HepG2 (cell line): ENCODE data around the gene HELZ. TPM values are rescaled to one million over a fixed set of nuclear protein-coding genes. Genes with fewer than 3 reads are reported as not detected.
"Not testable (repeated sequence)": the region's sequence is repeated elsewhere in the genome, so short reads cannot be mapped to it uniquely, and the experiment has no call there.

Experiments used
- ATAC-seq: fragments of 200-7000 bp; cut with Tn5 transposase; 3 replicates; pipeline ENCODE4 v1.9.1; 2020; ENCODE audit warnings: mild to moderate bottlenecking, moderate library complexity
- BruUV-seq: library from RNA; stranded (reverse); fragments of 400-500 nt; replicated peaks from 2 replicates; lab custom pipeline; 2021; lab: Mats Ljungman, UMichigan
- CTCF ChIA-PET: fragments of 300-600 bp; formaldehyde crosslinking; extraction: SDS; loops from one replicate; lab custom pipeline; 2021; ENCODE audit warnings: low total read pairs, inconsistent platforms, low intra/inter-chr PET ratio; lab: Yijun Ruan, JAX
- POLR2A ChIA-PET: fragments of 350-600 bp; sonication (Branson Sonifier 250); formaldehyde crosslinking; loops from one replicate; lab custom pipeline; 2020; ENCODE audit warnings: antibody characterized with exemption, inconsistent platforms; lab: Yijun Ruan, JAX
- DNase-seq: peaks from one replicate; pipeline ENCODE4 v3.0.0-alpha.2; 2015; ENCODE audit warnings: low spot score
- FAIRE-seq: peaks from 3 replicates; lab custom pipeline; 2011; peaks lifted over from hg19 to GRCh38; lab: Jason Lieb, UNC
- H2AFZ ChIP-seq: one replicate; pipeline ENCODE4 v1.6.1; 2011; ENCODE audit warnings: low read length, inconsistent platforms
- H3K27ac ChIP-seq: fragments of 300-600 bp; 3 replicates; pipeline ENCODE4 v1.8.0; 2011; ENCODE audit warnings: mixed run types, mild to moderate bottlenecking, mixed read lengths, low read length, inconsistent platforms; ENCODE audit not compliant: insufficient read depth; ENCODE audit errors: extremely low read length
- H3K27me3 ChIP-seq, 2 experiments: fragments of 200-600 bp in 1 of 2; 2 replicates in 1 of 2; 3 replicates in 1 of 2; pipeline versions ENCODE4 v1.6.0 to v1.8.0; 2011; ENCODE audit warnings: low read length in 2 of 2, mild to moderate bottlenecking in 2 of 2, moderate library complexity in 2 of 2, inconsistent platforms in 1 of 2; ENCODE audit not compliant: insufficient read depth in 2 of 2, control insufficient read depth in 1 of 2
- H3K36me3 ChIP-seq, 2 experiments: fragments of 200-600 bp in 1 of 2; replicated peaks in 1 of 2; 2 replicates in 1 of 2; 3 replicates in 1 of 2; pipeline versions ENCODE4 v1.5.1 to v1.8.0; 2011; ENCODE audit warnings: low read length in 2 of 2, inconsistent platforms in 1 of 2; ENCODE audit not compliant: insufficient read depth in 2 of 2, control insufficient read depth in 1 of 2
- H3K4me1 ChIP-seq: 2 replicates; pipeline ENCODE4 v1.5.1; 2012; ENCODE audit warnings: low read length, inconsistent platforms; ENCODE audit not compliant: insufficient read depth
- H3K4me2 ChIP-seq: 2 replicates; pipeline ENCODE4 v1.6.0; 2011; ENCODE audit warnings: low read depth, low read length, inconsistent platforms
- H3K4me3 ChIP-seq, 3 experiments: fragments of 200-600 bp in 1 of 3; sonication (generic), shearing (Covaris generic) in 1 of 3; replicated peaks in 1 of 3; 2 replicates each; pipeline ENCODE4 v1.5.1; 2011 to 2016; ENCODE audit warnings: low read length in 3 of 3, inconsistent platforms in 2 of 3, low read depth in 2 of 3, mild to moderate bottlenecking in 2 of 3, control low read depth in 1 of 3, mixed read lengths in 1 of 3; ENCODE audit not compliant: insufficient read depth in 1 of 3
- H3K79me2 ChIP-seq: one replicate; pipeline ENCODE4 v1.6.1; 2011; ENCODE audit warnings: low read length, inconsistent platforms; ENCODE audit not compliant: insufficient read depth
- H3K9ac ChIP-seq: 2 replicates; pipeline ENCODE4 v1.6.0; 2011; ENCODE audit warnings: mild to moderate bottlenecking, low read depth, low read length, inconsistent platforms; ENCODE audit not compliant: insufficient read depth
- H3K9me3 ChIP-seq: 2 replicates; pipeline ENCODE4 v1.5.1; 2012; ENCODE audit warnings: mild to moderate bottlenecking, low read length
- H4K20me1 ChIP-seq: 2 replicates; pipeline ENCODE4 v1.6.0; 2011; ENCODE audit warnings: inconsistent platforms, mild to moderate bottlenecking, low read length, moderate library complexity; ENCODE audit not compliant: insufficient read depth
- FOXA3 ChIP-seq: IDR thresholded peaks from 2 replicates; pipeline ENCODE4 v1.6.1; 2016; ENCODE audit warnings: missing genetic modification reagents, missing compliant biosample characterization
- GABPB1 ChIP-seq: IDR thresholded peaks from 2 replicates; pipeline ENCODE4 v1.6.1; 2016; ENCODE audit warnings: mild to moderate bottlenecking, missing genetic modification reagents, moderate library complexity, missing compliant biosample characterization
- HIVEP1 ChIP-seq: sonication (generic); formaldehyde crosslinking; IDR thresholded peaks from 2 replicates; pipeline ENCODE4 v1.4.0; 2020; ENCODE audit warnings: mild to moderate bottlenecking, missing genetic modification reagents
- MBNL3 ChIP-seq: fragments of 250-450 bp; sonication (Bioruptor Pico); conservative IDR thresholded peaks from 2 replicates; pipeline ENCODE4 v1.8.0; 2022; ENCODE audit warnings: mild to moderate bottlenecking, inconsistent platforms
- NR3C1 ChIP-seq: sonication (generic); formaldehyde crosslinking; IDR thresholded peaks from 2 replicates; pipeline ENCODE4 v1.4.0; 2020; ENCODE audit warnings: missing genetic modification reagents
- POGZ ChIP-seq: sonication (generic); formaldehyde crosslinking; IDR thresholded peaks from 2 replicates; pipeline ENCODE4 v1.4.0; 2020; ENCODE audit warnings: mild to moderate bottlenecking, missing genetic modification reagents
- RXRB ChIP-seq: IDR thresholded peaks from 2 replicates; pipeline ENCODE4 v1.6.1; 2016; ENCODE audit warnings: borderline replicate concordance, missing genetic modification reagents, missing compliant biosample characterization
- SNAPC2 ChIP-seq: sonication (generic); formaldehyde crosslinking; IDR thresholded peaks from 2 replicates; pipeline ENCODE4 v1.8.1; 2022; ENCODE audit warnings: mild to moderate bottlenecking, missing genetic modification reagents
- SP1 ChIP-seq, 2 experiments: fragments of 450-650 bp in 1 of 2; sonication (generic) in 1 of 2; formaldehyde crosslinking in 1 of 2; IDR thresholded peaks; 2 replicates each; pipeline versions ENCODE4 v1.4.0 to v1.6.1; 2016 to 2020; ENCODE audit warnings: missing genetic modification reagents in 1 of 2
- TCF12 ChIP-seq, 2 experiments: fragments of 450-650 bp in 1 of 2; sonication (generic) in 1 of 2; formaldehyde crosslinking in 1 of 2; IDR thresholded peaks; 2 replicates each; pipeline versions ENCODE4 v1.6.1 to v1.8.0; 2017 to 2022; ENCODE audit warnings: antibody characterized with exemption in 1 of 2, mild to moderate bottlenecking in 1 of 2, missing genetic modification reagents in 1 of 2, moderate library complexity in 1 of 2
- ZNF562 ChIP-seq: sonication (generic); formaldehyde crosslinking; IDR thresholded peaks from 2 replicates; pipeline ENCODE4 v1.8.0; 2022; ENCODE audit warnings: missing genetic modification reagents, borderline replicate concordance
- ZNF569 ChIP-seq: sonication (generic); formaldehyde crosslinking; IDR thresholded peaks from 2 replicates; pipeline ENCODE4 v1.5.0; 2020; ENCODE audit warnings: mild to moderate bottlenecking, missing genetic modification reagents, moderate library complexity, borderline replicate concordance
- ZNF598 ChIP-seq: sonication (generic); formaldehyde crosslinking; IDR thresholded peaks from 2 replicates; pipeline ENCODE4 v1.5.1; 2020; ENCODE audit warnings: mild to moderate bottlenecking, missing genetic modification reagents, borderline replicate concordance
- ZNF703 ChIP-seq: sonication (generic); formaldehyde crosslinking; IDR thresholded peaks from 2 replicates; pipeline ENCODE4 v1.5.1; 2020; ENCODE audit warnings: missing genetic modification reagents, mild to moderate bottlenecking, moderate library complexity, borderline replicate concordance
- ZNF800 ChIP-seq: sonication (generic); formaldehyde crosslinking; IDR thresholded peaks from 2 replicates; pipeline ENCODE4 v1.4.0; 2020; ENCODE audit warnings: missing genetic modification reagents
- ZSCAN20 ChIP-seq: sonication (generic); formaldehyde crosslinking; IDR thresholded peaks from 2 replicates; pipeline ENCODE4 v1.4.0; 2020; ENCODE audit warnings: missing genetic modification reagents, mild to moderate bottlenecking, borderline replicate concordance
- ZSCAN25 ChIP-seq: sonication (generic); formaldehyde crosslinking; IDR thresholded peaks from 2 replicates; pipeline ENCODE4 v1.8.0; 2022; ENCODE audit warnings: mild to moderate bottlenecking, missing genetic modification reagents
- WGBS: methylation state at CpG from one replicate; pipeline ENCODE4 v1.1.6; 2017; ENCODE audit warnings: low lambda C conversion rate; 5-methylcytosine and 5-hydroxymethylcytosine counted together
- in situ Hi-C: cut with HindIII; loops from 2 replicates; pipeline ENCODE4 v1.10.0; 2017; ENCODE audit warnings: low pct_unique_long_range_greater_than_20kb; ENCODE audit not compliant: extremely low pct_ligation_motif_present
- intact Hi-C: fragments of 100-400 bp; cut with micrococcal nuclease; formaldehyde crosslinking; loops from one replicate; pipeline ENCODE4 v1.10.0; 2022; ENCODE audit not compliant: unreplicated experiment
- polyA plus RNA-seq, 8 experiments: library from polyadenylated mRNA; depleted of rRNA in 3 of 8; stranded (reverse) in 7 of 8; unstranded in 1 of 8; fragments of >200 nt; fragmentation: Illumina TruSeq in 4 of 8; extraction: Trizol in 4 of 8; gene quantifications; 2 replicates each; pipeline versions ENCODE4 v1.2.1 to v1.2.3, GENCODE V29; 2011 to 2016; ENCODE audit warnings: low read depth in 4 of 8, missing spikeins in 1 of 8, mixed read lengths in 1 of 8; ENCODE audit not compliant: insufficient read depth in 1 of 8
- total RNA-seq, 5 experiments: library from RNA; depleted of rRNA; stranded (reverse); fragments of >200 nt; fragmentation: Illumina TruSeq; extraction: Trizol; gene quantifications; 2 replicates each; pipeline ENCODE4 v1.2.3, GENCODE V29; 2016; ENCODE audit warnings: low read depth in 1 of 5
- TF ChIP-seq, protein P1 (sequence below): sonication (generic); formaldehyde crosslinking; IDR thresholded peaks from 2 replicates; pipeline ENCODE4 v1.8.0; 2022; ENCODE audit warnings: missing genetic modification reagents, mild to moderate bottlenecking, inconsistent platforms, borderline replicate concordance

The HELZ gene
- total and polyA plus RNA-seq, 2 of the 13 experiments (the other 11 are each of a cell fraction or from before 2014, with no cell fraction given): 35.3 to 52.4 TPM

DNA sequence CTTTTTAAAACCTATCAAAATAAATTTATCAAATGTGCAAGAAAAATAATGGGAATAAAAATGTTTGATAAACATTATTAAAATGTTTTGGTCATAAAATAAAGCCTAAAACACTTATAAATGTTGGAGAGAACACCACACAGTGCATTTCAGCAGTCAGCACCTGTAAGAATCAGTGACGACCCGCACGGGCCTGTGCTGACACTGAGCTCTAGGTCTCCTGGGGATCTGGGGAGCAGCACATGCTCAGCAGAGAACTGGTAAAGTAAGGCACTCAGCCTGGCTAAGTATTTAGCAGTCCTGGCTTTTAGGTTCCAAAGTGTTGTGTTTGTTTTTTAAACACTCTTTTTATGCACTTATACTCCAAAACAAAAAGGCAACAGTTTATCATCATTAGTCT lies 46.9 kb downstream of the HELZ start:
- H2AFZ ChIP-seq: no peak overlapping the region
- 93% methylated on average over 3 of the region's 3 CpGs for WGBS
- peaks cover 4% of the 10 kb centered on the region; the same call in 1 of the 2 replicates for H4K20me1 ChIP-seq
- TSS peak; percentile 12 for BruUV-seq
- ChIA-PET CTCF (no interaction called here), POLR2A (no interaction called here)
- intact Hi-C loops (no loop called here), in situ Hi-C loops (no loop called here)
- H3K4me2 ChIP-seq: no peak overlapping the region
- H3K4me1 ChIP-seq: peaks cover 6% of the 10 kb centered on the region
- no peak for DNase-seq
- H3K36me3 ChIP-seq: peaks cover 33 to 76% of the 10 kb centered on the region in 2 experiments
- H3K27ac ChIP-seq: no peak overlapping the region
- no peaks in the 10 kb centered on the region for H3K27me3 ChIP-seq
- no peak for ATAC-seq
- peaks cover 3% of the 10 kb centered on the region for H3K79me2 ChIP-seq
- FAIRE-seq: no peak
- no peak overlapping the region for H3K9ac ChIP-seq
- TF ChIP-seq SP1 (IDR thresholded peaks at IDR 0.05) (no peak), SP1 (CRISPR knock-in tag; IDR thresholded peaks at IDR 0.05) (no peak), GABPB1 (CRISPR knock-in tag) (no peak), ZNF569 (no peak), ZNF562 (CRISPR knock-in tag) (no peak), TCF12 (IDR thresholded peaks at IDR 0.05) (no peak), TCF12 (CRISPR knock-in tag; IDR thresholded peaks at IDR 0.05) (no peak), RXRB (CRISPR knock-in tag) (no peak), ZSCAN20 (CRISPR knock-in tag) (no peak), FOXA3 (CRISPR knock-in tag) (no peak), ZNF598 (CRISPR knock-in tag) (no peak), MBNL3 (CRISPR knock-in tag) (no peak), ZNF703 (CRISPR knock-in tag) (no peak), NR3C1 (CRISPR knock-in tag) (no peak), POGZ (CRISPR knock-in tag) (no peak), HIVEP1 (CRISPR knock-in tag) (no peak), SNAPC2 (no peak), ZNF800 (CRISPR knock-in tag) (no peak), ZSCAN25 (CRISPR knock-in tag) (no peak)
- TF ChIP-seq, protein P1, sequence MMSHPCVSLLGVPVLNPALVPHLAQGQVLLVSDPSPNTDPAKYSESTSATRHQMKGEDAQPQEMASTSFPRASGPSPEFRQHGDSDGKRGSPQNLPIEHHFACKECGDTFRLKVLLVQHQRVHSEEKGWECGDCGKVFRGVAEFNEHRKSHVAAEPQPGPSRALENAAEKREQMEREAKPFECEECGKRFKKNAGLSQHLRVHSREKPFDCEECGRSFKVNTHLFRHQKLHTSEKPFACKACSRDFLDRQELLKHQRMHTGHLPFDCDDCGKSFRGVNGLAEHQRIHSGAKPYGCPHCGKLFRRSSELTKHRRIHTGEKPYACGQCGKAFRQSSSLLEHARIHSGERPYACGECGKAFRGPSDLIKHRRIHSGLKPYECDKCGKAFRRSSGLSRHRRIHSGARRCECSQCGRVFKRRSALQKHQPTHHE: no peak
- no peaks in the 10 kb centered on the region for H3K9me3 ChIP-seq
- no peak overlapping the region for H3K4me3 ChIP-seq

DNA sequence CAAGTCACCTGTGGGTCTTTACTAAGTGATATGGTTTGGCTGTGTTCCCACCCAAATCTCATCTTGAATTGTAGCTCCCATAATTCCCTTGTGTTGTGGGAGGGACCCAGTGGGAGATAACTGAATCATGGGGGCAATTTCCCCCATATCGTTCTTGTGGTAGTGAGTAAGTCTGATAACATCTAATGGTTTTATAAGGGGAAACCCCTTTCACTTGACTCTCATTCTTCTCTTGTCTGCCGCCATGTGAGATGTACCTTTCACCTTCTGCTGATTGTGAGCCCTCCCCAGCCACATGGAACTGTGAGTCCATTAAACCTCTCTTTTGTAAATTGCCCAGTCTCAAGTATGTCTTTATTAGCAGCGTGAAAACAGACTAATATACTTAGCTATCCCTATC lies 48.0 kb downstream of the HELZ start:
- H3K9me3 ChIP-seq, DNase-seq, H4K20me1 ChIP-seq, H3K9ac ChIP-seq, POLR2A ChIA-PET, H3K27me3 ChIP-seq, H3K4me3 ChIP-seq, H3K27ac ChIP-seq, H3K4me2 ChIP-seq, BruUV-seq, FAIRE-seq, intact Hi-C loops, H3K4me1 ChIP-seq, H3K79me2 ChIP-seq, in situ Hi-C loops, ATAC-seq, H2AFZ ChIP-seq, CTCF ChIA-PET: not testable (repeated sequence)
- H3K36me3 ChIP-seq: peaks cover 30 to 67% of the 10 kb centered on the region in 2 experiments
- over 99% methylated on average over 3 of the region's 3 CpGs for WGBS
